K562 (cell line): ENCODE data around the gene DOCK3. TPM values are rescaled to one million over a fixed set of nuclear protein-coding genes. Genes with fewer than 3 reads are reported as not detected.

Source experiments
- ATAC-seq: fragments of 200-7000 bp; cut with Tn5 transposase; 3 replicates; pipeline ENCODE4 v1.9.1; 2020; ENCODE audit warnings: moderate library complexity
- BruUV-seq: library from RNA; stranded (reverse); fragments of 400-500 nt; replicated peaks from 2 replicates; lab custom pipeline; 2021; lab: Mats Ljungman, UMichigan
- CTCF ChIA-PET: fragments of 300-600 bp; formaldehyde crosslinking; extraction: SDS; loops from one replicate; lab custom pipeline; 2021; ENCODE audit warnings: low intra/inter-chr PET ratio; lab: Yijun Ruan, JAX
- POLR2A ChIA-PET: fragments of 300-600, 350-650 bp; sonication (Branson Sonifier 250); formaldehyde crosslinking; extraction: SDS; loops from one replicate; lab custom pipeline; 2021; ENCODE audit warnings: antibody characterized with exemption, inconsistent platforms; lab: Yijun Ruan, JAX
- DNase-seq, 4 experiments: peaks; one replicate each; pipeline versions ENCODE4 v3.0.0 to v3.0.0-alpha.2; 2011 to 2018; ENCODE audit warnings: low spot score in 3 of 4, mixed read lengths in 3 of 4; ENCODE audit errors: extremely low read depth in 1 of 4
- FAIRE-seq: peaks from 2 replicates; lab custom pipeline; 2011; peaks lifted over from hg19 to GRCh38; lab: Jason Lieb, UNC
- H2AFZ ChIP-seq: 2 replicates; pipeline ENCODE4 v1.6.0; 2011; ENCODE audit warnings: low read depth, low read length, control low read depth, inconsistent platforms
- H3K27ac ChIP-seq: fragments of 200-600 bp; 3 replicates; pipeline ENCODE4 v1.8.0; 2011; ENCODE audit warnings: low read depth, mild to moderate bottlenecking, control low read depth, inconsistent platforms, low read length, moderate library complexity, mixed read lengths; ENCODE audit errors: extremely low read depth
- H3K27me3 ChIP-seq, 2 experiments: fragments of 300-600 bp in 1 of 2; 2 replicates in 1 of 2; 3 replicates in 1 of 2; pipeline versions ENCODE4 v1.6.0 to v1.8.0; 2011; ENCODE audit warnings: inconsistent platforms in 2 of 2, low read length in 2 of 2, mild to moderate bottlenecking in 1 of 2, mixed read lengths in 1 of 2, moderate library complexity in 1 of 2; ENCODE audit not compliant: control insufficient read depth in 2 of 2, insufficient read depth in 2 of 2
- H3K36me3 ChIP-seq: fragments of 300-600 bp; 3 replicates; pipeline ENCODE4 v1.8.0; 2011; ENCODE audit warnings: mild to moderate bottlenecking, low read length, inconsistent platforms; ENCODE audit not compliant: control insufficient read depth, insufficient read depth
- H3K4me1 ChIP-seq, 2 experiments: fragments of 200-600 bp in 1 of 2; replicated peaks in 1 of 2; 2 replicates in 1 of 2; 3 replicates in 1 of 2; pipeline versions ENCODE4 v1.5.1 to v1.8.0; 2011; ENCODE audit warnings: inconsistent platforms in 2 of 2, low read length in 2 of 2, mild to moderate bottlenecking in 1 of 2, mixed read lengths in 1 of 2, moderate library complexity in 1 of 2; ENCODE audit not compliant: control insufficient read depth in 2 of 2, insufficient read depth in 2 of 2
- H3K4me2 ChIP-seq: 2 replicates; pipeline ENCODE4 v1.6.1; 2011; ENCODE audit warnings: low read length, control low read depth, inconsistent platforms, mixed read lengths; ENCODE audit not compliant: insufficient read depth
- H3K4me3 ChIP-seq: fragments of 200-600 bp; sonication (generic), shearing (Covaris generic); 2 replicates; pipeline ENCODE4 v1.5.1; 2016; ENCODE audit warnings: control low read depth, inconsistent platforms
- H3K79me2 ChIP-seq: fragments of 200-600 bp; 3 replicates; pipeline ENCODE4 v1.8.0; 2011; ENCODE audit warnings: low read length, inconsistent platforms; ENCODE audit not compliant: control insufficient read depth, insufficient read depth
- H3K9ac ChIP-seq, 2 experiments: 2 replicates each; pipeline versions ENCODE4 v1.6.0 to v1.6.1; 2011; ENCODE audit warnings: low read depth in 2 of 2, low read length in 2 of 2, control low read depth in 1 of 2, inconsistent platforms in 1 of 2, mild to moderate bottlenecking in 1 of 2, mixed read lengths in 1 of 2; ENCODE audit not compliant: insufficient read depth in 1 of 2
- H3K9me1 ChIP-seq: one replicate; pipeline ENCODE4 v1.6.0; 2011; ENCODE audit warnings: inconsistent platforms, mild to moderate bottlenecking, low read length, moderate library complexity; ENCODE audit not compliant: control insufficient read depth, insufficient read depth
- H3K9me3 ChIP-seq: replicated peaks from 2 replicates; pipeline ENCODE4 v1.5.1; 2011; ENCODE audit warnings: low read depth, low read length, inconsistent platforms; ENCODE audit not compliant: control insufficient read depth, insufficient read depth
- H4K20me1 ChIP-seq: replicated peaks from 2 replicates; pipeline ENCODE4 v1.6.1; 2011; ENCODE audit warnings: low read length, inconsistent platforms, mixed read lengths; ENCODE audit not compliant: control insufficient read depth, insufficient read depth
- CC2D1A ChIP-seq: fragments of 450-650 bp; IDR thresholded peaks from 2 replicates; pipeline ENCODE4 v1.6.1; 2017; ENCODE audit warnings: mild to moderate bottlenecking
- CTCF ChIP-seq, 3 experiments: IDR thresholded peaks in 2 of 3; conservative IDR thresholded peaks in 1 of 3; 2 replicates each; pipeline ENCODE4 v1.5.1; 2011 to 2012; ENCODE audit warnings: low read length in 3 of 3, mild to moderate bottlenecking in 3 of 3, control low read depth in 2 of 3, improper control_type of control experiment in 1 of 3, inconsistent platforms in 1 of 3, low read depth in 1 of 3, mixed read lengths in 1 of 3, moderate library complexity in 1 of 3; ENCODE audit not compliant: insufficient read depth in 2 of 3
- FOXA1 ChIP-seq: fragments of 450-650 bp; IDR thresholded peaks from 2 replicates; pipeline ENCODE4 v1.6.1; 2016; ENCODE audit warnings: mild to moderate bottlenecking, borderline replicate concordance
- FOXK1 ChIP-seq: sonication (generic); formaldehyde crosslinking; IDR thresholded peaks from 2 replicates; pipeline ENCODE4 v1.8.0; 2022; ENCODE audit warnings: missing genetic modification reagents, mild to moderate bottlenecking, borderline replicate concordance
- HDAC6 ChIP-seq: IDR thresholded peaks from 2 replicates; pipeline ENCODE4 v1.6.1; 2012; ENCODE audit warnings: low read depth, mild to moderate bottlenecking, control low read depth, inconsistent platforms, low read length, moderate library complexity
- KAT2B ChIP-seq: IDR thresholded peaks from one replicate; pipeline ENCODE4 v1.6.1; 2012; ENCODE audit warnings: low read depth, mild to moderate bottlenecking, control low read depth, inconsistent platforms, low read length, moderate library complexity
- KLF16 ChIP-seq: IDR thresholded peaks from 2 replicates; pipeline ENCODE4 v1.6.1; 2016; ENCODE audit warnings: antibody characterized with exemption
- L3MBTL2 ChIP-seq: fragments of 450-650 bp; IDR thresholded peaks from 2 replicates; pipeline ENCODE4 v1.6.1; 2016; ENCODE audit warnings: mild to moderate bottlenecking, moderate library complexity
- MAFF ChIP-seq: IDR thresholded peaks from 2 replicates; pipeline ENCODE4 v1.6.1; 2012; ENCODE audit warnings: low read length, improper control_type of control experiment
- MAFG ChIP-seq: fragments of 450-650 bp; conservative IDR thresholded peaks from 2 replicates; pipeline ENCODE4 v1.6.1; 2016; ENCODE audit warnings: missing genetic modification characterization, missing compliant biosample characterization
- NFE2L1 ChIP-seq: fragments of 450-650 bp; IDR thresholded peaks from 2 replicates; pipeline ENCODE4 v1.6.1; 2016; ENCODE audit warnings: missing genetic modification characterization, low read depth, mild to moderate bottlenecking, missing compliant biosample characterization, moderate library complexity, borderline replicate concordance
- NONO ChIP-seq, 2 experiments: fragments of 200-400 bp in 1 of 2; fragments of 450-650 bp in 1 of 2; formaldehyde crosslinking in 1 of 2; IDR thresholded peaks; 2 replicates each; pipeline ENCODE4 v1.6.1; 2017; ENCODE audit warnings: low read depth in 2 of 2, mild to moderate bottlenecking in 2 of 2, moderate library complexity in 2 of 2, low read length in 1 of 2
- NR1H2 ChIP-seq: sonication (generic); formaldehyde crosslinking; IDR thresholded peaks from 2 replicates; pipeline ENCODE4 v1.4.0; 2020; ENCODE audit warnings: mild to moderate bottlenecking, missing genetic modification reagents
- NR2F6 ChIP-seq: fragments of 450-650 bp; formaldehyde crosslinking; IDR thresholded peaks from 2 replicates; pipeline ENCODE4 v1.4.0; 2020; ENCODE audit warnings: mild to moderate bottlenecking
- RAD21 ChIP-seq, 2 experiments: fragments of 250-450 bp in 1 of 2; fragments of 450-650 bp in 1 of 2; sonication (Bioruptor Pico) in 1 of 2; formaldehyde crosslinking in 1 of 2; IDR thresholded peaks in 1 of 2; conservative IDR thresholded peaks in 1 of 2; 2 replicates each; pipeline versions ENCODE4 v1.4.0 to v1.8.0; 2020 to 2022; ENCODE audit warnings: mild to moderate bottlenecking in 2 of 2, moderate library complexity in 1 of 2
- RFX1 ChIP-seq: fragments of 450-650 bp; IDR thresholded peaks from 2 replicates; pipeline ENCODE4 v1.6.1; 2016; ENCODE audit warnings: mild to moderate bottlenecking, moderate library complexity
- SMC3 ChIP-seq: conservative IDR thresholded peaks from 2 replicates; pipeline ENCODE4 v1.6.1; 2011; ENCODE audit warnings: low read depth, low read length, improper control_type of control experiment; ENCODE audit not compliant: insufficient read depth
- SP1 ChIP-seq: sonication (generic); formaldehyde crosslinking; IDR thresholded peaks from 2 replicates; pipeline ENCODE4 v1.8.1; 2022; ENCODE audit warnings: mild to moderate bottlenecking, missing genetic modification reagents
- ZKSCAN1 ChIP-seq: fragments of 150-350 bp; IDR thresholded peaks from 2 replicates; pipeline ENCODE4 v1.6.1; 2016; ENCODE audit warnings: low read depth, low read length
- ZKSCAN8 ChIP-seq: fragments of 200-800 bp; sonication (Bioruptor generic); IDR thresholded peaks from 2 replicates; pipeline ENCODE4 v1.6.1; 2016; ENCODE audit warnings: missing genetic modification characterization, missing compliant biosample characterization
- ZNF384 ChIP-seq: IDR thresholded peaks from 2 replicates; pipeline ENCODE4 v1.6.1; 2012; ENCODE audit warnings: low read depth, low read length, improper control_type of control experiment
- ZNF41 ChIP-seq: fragments of 250-450 bp; sonication (Bioruptor Pico); conservative IDR thresholded peaks from 2 replicates; pipeline ENCODE4 v1.4.0; 2020; ENCODE audit warnings: mild to moderate bottlenecking
- ZNF717 ChIP-seq: fragments of 250-450 bp; sonication (Bioruptor Pico); IDR thresholded peaks from 2 replicates; pipeline ENCODE4 v1.5.0; 2021
- ZSCAN32 ChIP-seq: fragments of 450-650 bp; formaldehyde crosslinking; IDR thresholded peaks from 2 replicates; pipeline ENCODE4 v1.4.0; 2020; ENCODE audit warnings: mild to moderate bottlenecking, moderate library complexity
- WGBS: fragments of 100-300 bp; shearing (Covaris generic); methylation state at CpG from one replicate; pipeline ENCODE4 v1.1.6; 2016; ENCODE audit warnings: low coverage, mixed read lengths; ENCODE audit not compliant: insufficient coverage; ENCODE audit errors: missing lambda C conversion rate; 5-methylcytosine and 5-hydroxymethylcytosine counted together
- in situ Hi-C: fragments of 300-500 bp; cut with MboI; formaldehyde crosslinking; loops from 4 replicates; pipeline ENCODE4 v1.15.0; 2018; ENCODE audit warnings: inconsistent platforms, mixed read lengths
- intact Hi-C: fragments of 100-400 bp; cut with micrococcal nuclease; formaldehyde crosslinking; loops from 2 replicates; pipeline ENCODE4 v1.14.2; 2022
- polyA plus RNA-seq, 8 experiments: library from polyadenylated mRNA; depleted of rRNA in 4 of 8; stranded (reverse) in 5 of 8; unstranded in 3 of 8; fragments of >200 nt; fragmentation: Nextera tagmentation in 2 of 8; fragmentation: Illumina TruSeq in 1 of 8; extraction: Ambion mirVana in 2 of 8; extraction: Trizol in 1 of 8; gene quantifications; 2 replicates each; pipeline versions ENCODE4 v1.2.1 to v1.2.3, GENCODE V29; 2011 to 2014; ENCODE audit warnings: inconsistent platforms in 1 of 8, missing spikeins in 1 of 8
- total RNA-seq, 7 experiments: library from RNA; depleted of rRNA in 6 of 7; stranded (reverse); fragments of >200 nt in 6 of 7; fragmentation: Illumina TruSeq in 2 of 7; extraction: Trizol in 2 of 7; gene quantifications; 2 replicates each; pipeline versions ENCODE4 v1.2.1 to v1.2.3, GENCODE V29; 2011 to 2021; ENCODE audit warnings: low replicate concordance in 1 of 7

The DOCK3 gene
- total and polyA plus RNA-seq, 9 of the 15 experiments (the other 6 are each of a cell fraction or from before 2014, with no cell fraction given) = under 0.01 to 0.03 (median 0.01) TPM; not detected in 4

- peaks cover 6% of the 10 kb centered on the region; the same call in 1 of the 2 replicates for H4K20me1 ChIP-seq
- no peaks in the 10 kb centered on the region for H3K9me1 ChIP-seq
- in situ Hi-C loops (no loop called here), intact Hi-C loops (loop anchor here (1.0 kb wide), 2 partner anchors 36 to 80 kb away; no protein-coding TSS in a partner anchor)
- peaks cover 0 to 4% of the 10 kb centered on the region in 2 experiments; a peak in 1 of 5 replicates for H3K27me3 ChIP-seq
- H3K27ac ChIP-seq = no peak overlapping the region
- H3K4me2 ChIP-seq = no peak overlapping the region
- no peak for FAIRE-seq
- no peaks in the 10 kb centered on the region for H3K9me3 ChIP-seq
- 8% methylated on average over 2 of the region's 2 CpGs for WGBS
- peaks cover 0 to 4% of the 10 kb centered on the region in 2 experiments; a peak in 2 of 5 replicates for H3K4me1 ChIP-seq
- H2AFZ ChIP-seq = no peak overlapping the region
- peaks cover 1% of the 10 kb centered on the region; the same call in 1 of the 3 replicates for H3K36me3 ChIP-seq
- ChIA-PET POLR2A (interaction anchor here (0.7 to 1.8 kb wide), 6 partner anchors 9 to 1400 kb away, joined by 3 to 6 read pairs (median 3); no protein-coding TSS in a partner anchor), CTCF (interaction anchor here (1.2 kb wide), 1 partner anchor 37 kb away, joined by 3 read pairs; no protein-coding TSS in a partner anchor)
- peak; percentile 78 for ATAC-seq
- DNase-seq = peak; percentile 32 to 51 (median 42)
- H3K4me3 ChIP-seq = no peak overlapping the region
- H3K9ac ChIP-seq = no peak overlapping the region
- no TSS peak for BruUV-seq
- no peaks in the 10 kb centered on the region for H3K79me2 ChIP-seq
- TF ChIP-seq ZKSCAN1 = peak; percentile 99
- no peak for TF ChIP-seq ZNF41 (CRISPR knock-in tag)
- no peak for TF ChIP-seq FOXK1 (CRISPR knock-in tag)
- TF ChIP-seq NFE2L1 (tag) = no peak
- no peak for TF ChIP-seq CC2D1A
- peak; percentile 65; the same call in 1 of the 2 replicates for TF ChIP-seq ZKSCAN8 (CRISPR knock-in tag)
- TF ChIP-seq MAFG (tag) = no peak
- TF ChIP-seq SP1 (CRISPR knock-in tag) = no peak
- no peak for TF ChIP-seq MAFF
- no peak for TF ChIP-seq ZNF384
- no peak for TF ChIP-seq ZSCAN32 (CRISPR knock-in tag)
- TF ChIP-seq KLF16 = no peak
- no peak for TF ChIP-seq NR2F6 (CRISPR knock-in tag)
- no peak for TF ChIP-seq FOXA1
- no peak for TF ChIP-seq NONO (IDR thresholded peaks at IDR 0.05; ENCODE audit: low read depth in 2 of 2, low read length in 1 of 2)
- TF ChIP-seq RFX1 = no peak
- TF ChIP-seq KAT2B = no peak
- TF ChIP-seq HDAC6 = no peak
- peak; percentile 30 to 65 for TF ChIP-seq RAD21 (CRISPR knock-in tag; conservative IDR thresholded peaks at IDR 0.05 in 1 of 2, IDR thresholded peaks at IDR 0.05 in 1 of 2)
- TF ChIP-seq L3MBTL2 = no peak
- TF ChIP-seq NR1H2 (CRISPR knock-in tag) = no peak
- peak; percentile 46 for TF ChIP-seq SMC3
- no peak for TF ChIP-seq ZNF717 (CRISPR knock-in tag)
- TF ChIP-seq CTCF (IDR thresholded peaks at IDR 0.05 in 2 of 3, conservative IDR thresholded peaks at IDR 0.05 in 1 of 3; ENCODE audit: insufficient read depth in 2 of 3, low read depth in 1 of 3, low read length in 3 of 3) = peak; percentile 44 to 60 (median 52)
Observed at GRCh38 chr3:50652709-50653108, 22.0 kb upstream of the DOCK3 start.
